ENCODE results near the gene PFDN2. TPM values are rescaled to one million over a fixed set of nuclear protein-coding genes. Genes with fewer than 3 reads are reported as not detected.

The PFDN2 gene
- total and polyA plus RNA-seq, 7 donors = 40.7 to 115 (median 63.4) TPM

DNA sequence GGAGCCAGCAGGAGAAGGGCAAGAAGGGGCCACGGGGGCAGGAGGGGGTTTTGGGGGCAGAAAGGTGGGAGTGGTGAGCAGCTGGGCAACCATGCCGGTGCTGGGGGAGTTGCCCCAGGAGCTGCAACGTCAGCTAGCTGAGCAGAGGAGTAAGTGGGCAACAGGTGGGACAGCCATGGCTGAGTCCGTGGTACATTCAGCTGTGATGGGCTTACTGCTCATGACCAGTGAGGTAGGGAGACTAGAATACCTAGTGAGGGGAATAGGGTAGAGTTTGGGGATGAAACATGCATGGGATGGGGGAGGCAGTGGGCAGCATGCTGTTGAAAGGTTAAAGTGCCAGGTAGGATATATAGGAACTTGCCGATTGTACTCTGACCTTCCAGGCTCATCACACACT, 43.8 kb upstream of the PFDN2 start:
- TF ChIP-seq, protein P1, sequence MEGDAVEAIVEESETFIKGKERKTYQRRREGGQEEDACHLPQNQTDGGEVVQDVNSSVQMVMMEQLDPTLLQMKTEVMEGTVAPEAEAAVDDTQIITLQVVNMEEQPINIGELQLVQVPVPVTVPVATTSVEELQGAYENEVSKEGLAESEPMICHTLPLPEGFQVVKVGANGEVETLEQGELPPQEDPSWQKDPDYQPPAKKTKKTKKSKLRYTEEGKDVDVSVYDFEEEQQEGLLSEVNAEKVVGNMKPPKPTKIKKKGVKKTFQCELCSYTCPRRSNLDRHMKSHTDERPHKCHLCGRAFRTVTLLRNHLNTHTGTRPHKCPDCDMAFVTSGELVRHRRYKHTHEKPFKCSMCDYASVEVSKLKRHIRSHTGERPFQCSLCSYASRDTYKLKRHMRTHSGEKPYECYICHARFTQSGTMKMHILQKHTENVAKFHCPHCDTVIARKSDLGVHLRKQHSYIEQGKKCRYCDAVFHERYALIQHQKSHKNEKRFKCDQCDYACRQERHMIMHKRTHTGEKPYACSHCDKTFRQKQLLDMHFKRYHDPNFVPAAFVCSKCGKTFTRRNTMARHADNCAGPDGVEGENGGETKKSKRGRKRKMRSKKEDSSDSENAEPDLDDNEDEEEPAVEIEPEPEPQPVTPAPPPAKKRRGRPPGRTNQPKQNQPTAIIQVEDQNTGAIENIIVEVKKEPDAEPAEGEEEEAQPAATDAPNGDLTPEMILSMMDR (IDR thresholded peaks at IDR 0.05) = no peak
- no peak overlapping the region for H3K4me3 ChIP-seq
- 88 to 92% methylated on average over 5 of the region's 5 CpGs for WGBS, 2 donors
- peaks cover 0 to 43% (median 37%) of the 10 kb centered on the region in 4 donors for H3K4me1 ChIP-seq
- H3K27me3 ChIP-seq = no peaks in the 10 kb centered on the region
- H3K27ac ChIP-seq = no peak overlapping the region
- H3K36me3 ChIP-seq = peaks cover 0 to 57% (median 9%) of the 10 kb centered on the region in 4 donors
- intact Hi-C loops (cut with DNase I) = no loop called here
- no peak for DNase-seq
- no peaks in the 10 kb centered on the region for H3K9me3 ChIP-seq

DNA sequence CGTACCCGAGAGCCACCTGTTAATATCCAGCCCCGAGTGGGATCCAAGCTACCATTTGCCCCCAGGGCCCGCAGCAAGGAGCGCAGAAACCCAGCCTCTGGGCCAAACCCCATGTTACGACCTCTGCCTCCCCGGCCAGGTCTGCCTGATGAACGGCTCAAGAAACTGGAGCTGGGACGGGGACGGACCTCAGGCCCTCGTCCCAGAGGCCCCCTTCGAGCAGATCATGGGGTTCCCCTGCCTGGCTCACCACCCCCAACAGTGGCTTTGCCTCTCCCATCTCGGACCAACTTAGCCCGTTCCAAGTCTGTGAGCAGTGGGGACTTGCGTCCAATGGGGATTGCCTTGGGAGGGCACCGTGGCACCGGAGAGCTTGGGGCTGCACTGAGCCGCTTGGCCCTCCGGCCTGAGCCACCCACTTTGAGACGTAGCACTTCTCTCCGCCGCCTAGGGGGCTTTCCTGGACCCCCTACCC, 42.9 kb upstream of the PFDN2 start:
- intact Hi-C loops (cut with DNase I) = no loop called here
- Histone ChIP-seq H3K9me3 (no peaks in the 10 kb centered on the region), H3K27me3 (no peaks in the 10 kb centered on the region), H3K4me1 (peaks cover 0 to 41% (median 36%) of the 10 kb centered on the region in 4 donors), H3K4me3 (no peak overlapping the region), H3K27ac (peak overlapping the region in 3 of 4 donors; percentile 86 to 93 (median 92)), H3K36me3 (peaks cover 0 to 57% (median 9%) of the 10 kb centered on the region in 4 donors)
- WGBS, 2 donors = 95% methylated on average over 22 of the region's 22 CpGs
- DNase-seq = no peak
- TF ChIP-seq, protein P1 (IDR thresholded peaks at IDR 0.05) = no peak
- TF ChIP-seq POLR2A (IDR thresholded peaks at IDR 0.05) (no peak), EP300 (IDR thresholded peaks at IDR 0.05) (no peak), POLR2AphosphoS5 (IDR thresholded peaks at IDR 0.05) (no peak)

- H3K9me3 ChIP-seq = no peaks in the 10 kb centered on the region
- peak overlapping the region; percentile 86 to 93 (median 90) for H3K27ac ChIP-seq
- H3K27me3 ChIP-seq = no peaks in the 10 kb centered on the region
- no peak for DNase-seq
- WGBS, 2 donors = 7 to 12% methylated on average over 11 of the region's 11 CpGs
- intact Hi-C loops (cut with DNase I) = loop anchor here (2.0 to 5.0 kb wide), 2 partner anchors 27 to 43 kb away; partner anchors contain the start of genes DEDD, NIT1 and PFDN2
- peaks cover 0 to 37% (median 33%) of the 10 kb centered on the region in 4 donors for H3K4me1 ChIP-seq
- TF ChIP-seq POLR2A (IDR thresholded peaks at IDR 0.05) (no peak), POLR2AphosphoS5 (IDR thresholded peaks at IDR 0.05) (no peak), EP300 (IDR thresholded peaks at IDR 0.05) (no peak)
- TF ChIP-seq, protein P1 (IDR thresholded peaks at IDR 0.05) = no peak
- H3K4me3 ChIP-seq = peak overlapping the region; percentile 82 to 97 (median 93)
- H3K36me3 ChIP-seq = peaks cover 0 to 55% (median 9%) of the 10 kb centered on the region in 4 donors
Observed at GRCh38 chr1:161159913-161160243, 42.0 kb upstream of the PFDN2 start.

- 1 to 3% methylated on average over 60 of the region's 60 CpGs for WGBS, 2 donors
- Histone ChIP-seq H3K36me3 (peaks cover 0 to 50% (median 9%) of the 10 kb centered on the region in 4 donors), H3K4me3 (peak within 1 kb of the TSS; percentile 82 to 97 (median 93)), H3K9me3 (no peaks in the 10 kb centered on the region), H3K27me3 (no peaks in the 10 kb centered on the region), H3K27ac (peak within 1 kb of the TSS; percentile 86 to 93 (median 90)), H3K4me1 (peaks cover 0 to 42% (median 39%) of the 10 kb centered on the region in 4 donors)
- DNase-seq = peak; percentile 96
- TF ChIP-seq, protein P1 (IDR thresholded peaks at IDR 0.05) = peak in 2 of 4 experiments; percentile 17 to 32
- peak; percentile 47 to 52 for TF ChIP-seq POLR2A (IDR thresholded peaks at IDR 0.05)
- TF ChIP-seq EP300 (IDR thresholded peaks at IDR 0.05) = no peak
- TF ChIP-seq POLR2AphosphoS5 (IDR thresholded peaks at IDR 0.05) = peak in 3 of 4 donors; percentile 50 to 78 (median 71)
- intact Hi-C loops (cut with DNase I) = loop anchor here (2.0 to 5.0 kb wide), 2 partner anchors 26 to 42 kb away; partner anchors contain the start of genes DEDD, NIT1 and PFDN2
Observed at GRCh38 chr1:161159087-161159912, 41.5 kb upstream of the PFDN2 start, which contains the start of gene USP21. Gene USP21, plus strand, starts transcription at chr1:161159500. Its CDS starts 1,141 bp downstream, at chr1:161160641.
